Stimulated activated naive CD8-positive, alpha-beta T cell treated with anti-CD3 and anti-CD28 coated beads, Interleukin-15, Interleukin-2, amounts not matched to agents 100 U/mL and 50 U/mL, for 24 hours (primary cell): ENCODE results near the gene ALDH9A1.

Source experiments
- ATAC-seq: fragments of 150-1000 bp; cut with Tn5 transposase; one replicate; pipeline ENCODE4 v1.10.0; 2021
- DNase-seq: peaks from one replicate; pipeline ENCODE4 v3.0.0; 2021

ALDH9A1 gene

GRCh38 chr1:165623624-165624023 lies 74.7 kb downstream of the ALDH9A1 start:
- no peak for DNase-seq
- ATAC-seq, result no peak

- ATAC-seq (no peak), DNase-seq (no peak)
Observed at GRCh38 chr1:165619647-165620151, 78.7 kb downstream of the ALDH9A1 start.

- ATAC-seq, result no peak
- no peak for DNase-seq
Observed at GRCh38 chr1:165616987-165617546, 81.3 kb downstream of the ALDH9A1 start.

- DNase-seq, result no peak
- ATAC-seq, result no peak
Observed at GRCh38 chr1:165616054-165616612, 82.2 kb downstream of the ALDH9A1 start.
